H9 (cell line): ENCODE data around the gene AFAP1. TPM values are rescaled to one million over a fixed set of nuclear protein-coding genes. Genes with fewer than 3 reads are reported as not detected.

Experiments
- DNase-seq: peaks from one replicate; pipeline ENCODE4 v3.0.0-alpha.2; 2017
- H2AFZ ChIP-seq: one replicate; pipeline ENCODE4 v1.6.1; 2013; ENCODE audit warnings: mild to moderate bottlenecking, low read length, control low read depth, moderate library complexity
- H2AK5ac ChIP-seq: 2 replicates; pipeline ENCODE4 v1.6.1; 2013; ENCODE audit warnings: low read length, control low read depth, mixed read lengths; ENCODE audit not compliant: insufficient read length
- H2BK120ac ChIP-seq: one replicate; pipeline ENCODE4 v1.6.1; 2013; ENCODE audit warnings: low read depth, mild to moderate bottlenecking, low read length, control low read depth, inconsistent platforms; ENCODE audit not compliant: poor library complexity, severe bottlenecking
- H2BK12ac ChIP-seq: 2 replicates; pipeline ENCODE4 v1.6.1; 2013; ENCODE audit warnings: low read length, control low read depth, mixed read lengths, low read depth; ENCODE audit not compliant: insufficient read length
- H2BK15ac ChIP-seq: 2 replicates; pipeline ENCODE4 v1.6.1; 2013; ENCODE audit warnings: low read depth, low read length, control low read depth
- H2BK20ac ChIP-seq: one replicate; pipeline ENCODE4 v1.6.1; 2013; ENCODE audit warnings: low read depth, mild to moderate bottlenecking, low read length, control low read depth, inconsistent platforms; ENCODE audit not compliant: poor library complexity, severe bottlenecking
- H2BK5ac ChIP-seq: 2 replicates; pipeline ENCODE4 v1.6.1; 2013; ENCODE audit warnings: low read length, control low read depth, mixed read lengths; ENCODE audit not compliant: insufficient read length
- H3K14ac ChIP-seq: 2 replicates; pipeline ENCODE4 v1.6.1; 2013; ENCODE audit warnings: low read length, control low read depth; ENCODE audit not compliant: insufficient read depth
- H3K18ac ChIP-seq: 2 replicates; pipeline ENCODE4 v1.6.1; 2013; ENCODE audit warnings: low read depth, mild to moderate bottlenecking, mixed read lengths, low read length, control low read depth; ENCODE audit not compliant: insufficient read length
- H3K23ac ChIP-seq: 2 replicates; pipeline ENCODE4 v1.6.1; 2013; ENCODE audit warnings: low read length, control low read depth, mixed read lengths, low read depth; ENCODE audit not compliant: insufficient read length
- H3K23me2 ChIP-seq: 2 replicates; pipeline ENCODE4 v1.6.1; 2013; ENCODE audit warnings: low read depth, mild to moderate bottlenecking, mixed read lengths, low read length, control low read depth; ENCODE audit not compliant: insufficient read length, poor library complexity, severe bottlenecking
- H3K27ac ChIP-seq: 2 replicates; pipeline ENCODE4 v1.5.1; 2013; ENCODE audit warnings: low read length, control low read depth, mixed read lengths, low read depth; ENCODE audit not compliant: insufficient read length
- H3K27me3 ChIP-seq: 2 replicates; pipeline ENCODE4 v1.6.1; 2013; ENCODE audit warnings: low read length, control low read depth, inconsistent platforms; ENCODE audit not compliant: insufficient read depth
- H3K4ac ChIP-seq: 2 replicates; pipeline ENCODE4 v1.6.1; 2013; ENCODE audit warnings: low read depth, mild to moderate bottlenecking, control low read depth, inconsistent platforms, low read length, moderate library complexity
- H3K4me1 ChIP-seq: 2 replicates; pipeline ENCODE4 v1.6.1; 2013; ENCODE audit warnings: low read length, control low read depth, inconsistent platforms; ENCODE audit not compliant: insufficient read depth
- H3K4me2 ChIP-seq: 2 replicates; pipeline ENCODE4 v1.6.1; 2013; ENCODE audit warnings: low read length, control low read depth, mixed read lengths; ENCODE audit not compliant: insufficient read length, insufficient read depth
- H3K56ac ChIP-seq: 2 replicates; pipeline ENCODE4 v1.6.1; 2013; ENCODE audit warnings: low read depth, mild to moderate bottlenecking, mixed read lengths, low read length, control low read depth; ENCODE audit not compliant: insufficient read length
- H3K79me1 ChIP-seq: 2 replicates; pipeline ENCODE4 v1.6.1; 2013; ENCODE audit warnings: low read depth, mild to moderate bottlenecking, moderate library complexity, low read length, control low read depth, inconsistent platforms; ENCODE audit not compliant: insufficient read depth, poor library complexity, severe bottlenecking
- H3K79me2 ChIP-seq: 2 replicates; pipeline ENCODE4 v1.6.1; 2013; ENCODE audit warnings: low read length, control low read depth, inconsistent platforms; ENCODE audit not compliant: insufficient read depth
- H3K9ac ChIP-seq: 2 replicates; pipeline ENCODE4 v1.6.1; 2013; ENCODE audit warnings: low read length, control low read depth, mixed read lengths; ENCODE audit not compliant: insufficient read length; ENCODE audit errors: extremely low read depth
- H3K9me3 ChIP-seq: one replicate; pipeline ENCODE4 v1.6.1; 2013; ENCODE audit warnings: low read depth, low read length, inconsistent platforms; ENCODE audit not compliant: control insufficient read depth
- H3T11ph ChIP-seq: one replicate; pipeline ENCODE4 v1.6.1; 2013; ENCODE audit warnings: mild to moderate bottlenecking, low read length, control low read depth, inconsistent platforms
- H4K20me1 ChIP-seq: one replicate; pipeline ENCODE4 v1.6.1; 2013; ENCODE audit not compliant: control insufficient read depth, insufficient read length, insufficient read depth
- H4K5ac ChIP-seq: 2 replicates; pipeline ENCODE4 v1.6.1; 2013; ENCODE audit warnings: low read depth, mild to moderate bottlenecking, mixed read lengths, low read length, control low read depth; ENCODE audit not compliant: insufficient read length
- H4K8ac ChIP-seq: replicated peaks from 2 replicates; pipeline ENCODE4 v1.6.1; 2013; ENCODE audit warnings: low read length, control low read depth, mixed read lengths, low read depth; ENCODE audit not compliant: insufficient read length
- H4K91ac ChIP-seq: 2 replicates; pipeline ENCODE4 v1.6.1; 2013; ENCODE audit warnings: low read depth, mild to moderate bottlenecking, moderate library complexity, mixed read lengths, low read length, control low read depth; ENCODE audit not compliant: insufficient read length
- H3K27ac Mint-ChIP-seq, 3 experiments: 2 replicates in 2 of 3; 3 replicates in 1 of 3; pipeline ENCODE4 v1.8.0; 2020 to 2021; ENCODE audit warnings: mixed read lengths in 3 of 3, mild to moderate bottlenecking in 1 of 3, moderate library complexity in 1 of 3
- H3K27me3 Mint-ChIP-seq: 2 replicates; pipeline ENCODE4 v1.8.0; 2021; ENCODE audit warnings: low read depth, mild to moderate bottlenecking, moderate library complexity, mixed read lengths
- H3K36me3 Mint-ChIP-seq, 3 experiments: 2 replicates in 2 of 3; 3 replicates in 1 of 3; pipeline ENCODE4 v1.8.0; 2020 to 2021; ENCODE audit warnings: low read depth in 3 of 3, mixed read lengths in 3 of 3; ENCODE audit not compliant: insufficient read depth in 1 of 3
- H3K4me1 Mint-ChIP-seq, 2 experiments: 2 replicates each; pipeline ENCODE4 v1.8.0; 2020; ENCODE audit warnings: mixed read lengths in 2 of 2
- H3K4me3 Mint-ChIP-seq, 2 experiments: 2 replicates in 1 of 2; 3 replicates in 1 of 2; pipeline ENCODE4 v1.8.0; 2020 to 2021; ENCODE audit warnings: mild to moderate bottlenecking in 2 of 2, mixed read lengths in 2 of 2, moderate library complexity in 1 of 2
- H3K9me3 Mint-ChIP-seq, 2 experiments: 2 replicates in 1 of 2; 3 replicates in 1 of 2; pipeline ENCODE4 v1.8.0; 2020; ENCODE audit warnings: mild to moderate bottlenecking in 2 of 2, mixed read lengths in 2 of 2, moderate library complexity in 1 of 2
- WGBS: extraction: QIAGEN DNeasy Blood & Tissue Kit; methylation state at CpG from one replicate; pipeline ENCODE4 v1.1.7; 2013; ENCODE audit warnings: missing lambda C conversion rate, low lambda C conversion rate, mixed read lengths; ENCODE audit not compliant: insufficient read length; ENCODE audit errors: extremely low coverage; 5-methylcytosine and 5-hydroxymethylcytosine counted together
- total RNA-seq: library from RNA; stranded (reverse); gene quantifications from 2 replicates; pipeline ENCODE4 v1.2.1, GENCODE V29; 2021
- TF ChIP-seq, protein P1 (sequence below): fragments of 200-600 bp; sonication (generic); conservative IDR thresholded peaks from 3 replicates; pipeline ENCODE4 v1.8.0; 2021; ENCODE audit warnings: antibody characterized with exemption, mild to moderate bottlenecking

AFAP1 gene
- total RNA-seq, 1 experiment from 2014 or later, result 6.5 TPM

DNA sequence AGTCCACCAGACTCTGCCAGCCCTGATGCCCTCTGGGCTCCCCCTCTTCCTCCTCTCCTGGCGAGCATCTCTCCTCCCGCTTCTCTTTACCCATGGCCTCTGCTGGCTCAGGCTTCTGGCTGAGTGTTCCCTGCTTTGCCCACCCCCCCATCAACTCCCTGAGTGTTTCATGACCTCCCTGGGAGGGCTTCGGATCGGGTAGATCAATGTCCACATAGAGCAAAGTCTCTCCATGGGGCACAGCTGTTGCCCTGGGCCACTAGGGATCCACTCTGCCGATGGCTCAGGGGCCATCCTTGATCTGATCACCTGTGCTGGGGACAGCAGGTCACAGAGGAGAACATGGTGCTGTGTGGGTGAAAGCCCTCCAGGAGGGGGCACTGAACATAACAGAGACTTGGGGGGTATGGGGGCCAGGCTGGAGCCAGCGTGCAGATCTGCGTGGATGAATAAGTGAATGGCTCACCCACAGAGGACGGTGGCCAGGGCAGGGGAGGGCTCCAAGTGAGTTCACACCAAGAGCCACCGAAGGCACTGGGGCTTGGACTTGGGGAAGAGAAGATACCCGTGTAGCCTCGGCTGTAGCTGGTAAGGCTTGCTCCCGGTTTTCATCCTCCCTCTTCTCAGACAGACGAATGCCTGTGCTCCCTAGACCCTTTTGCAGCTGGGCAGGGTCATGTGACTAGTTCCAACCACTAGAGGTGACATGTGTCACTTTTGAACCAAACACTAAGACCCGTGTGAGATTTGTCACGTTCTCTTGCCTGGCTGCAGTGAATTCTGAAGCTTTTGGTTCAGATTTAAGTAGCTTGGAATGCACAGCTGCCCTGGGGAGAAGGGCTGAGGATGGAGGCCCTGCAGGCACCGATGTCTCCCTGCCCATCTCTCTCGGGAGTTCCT lies 23.2 kb upstream of the AFAP1 start:
- Mint-ChIP-seq H3K27me3 (no peaks in the 10 kb centered on the region; the same call in 1 of the 2 replicates), H3K36me3 (no peaks in the 10 kb centered on the region), H3K4me1 (peaks cover 14 to 23% of the 10 kb centered on the region in 2 experiments), H3K27ac (no peak overlapping the region; a peak in 1 of 7 replicates), H3K4me3 (no peak overlapping the region), H3K9me3 (no peaks in the 10 kb centered on the region; a peak in 1 of 5 replicates)
- no peaks in the 10 kb centered on the region; the same call in 1 of the 2 replicates for H3K27me3 ChIP-seq
- H2BK120ac ChIP-seq, result no peak overlapping the region
- H3K79me1 ChIP-seq, result no peaks in the 10 kb centered on the region
- H3T11ph ChIP-seq, result no peak overlapping the region
- no peak overlapping the region for H4K8ac ChIP-seq
- no peak overlapping the region for H2BK5ac ChIP-seq
- H3K79me2 ChIP-seq, result no peaks in the 10 kb centered on the region
- H4K91ac ChIP-seq, result no peak overlapping the region
- no peak overlapping the region for H3K14ac ChIP-seq
- H4K20me1 ChIP-seq, result no peaks in the 10 kb centered on the region
- H2AFZ ChIP-seq, result no peak overlapping the region
- no peak overlapping the region for H3K56ac ChIP-seq
- H4K5ac ChIP-seq, result no peak overlapping the region
- H3K4ac ChIP-seq, result no peak overlapping the region
- no peaks in the 10 kb centered on the region for H3K9me3 ChIP-seq
- H3K23ac ChIP-seq, result no peak overlapping the region
- WGBS, result no CpG with 5 or more reads among the region's 17 CpGs
- H3K18ac ChIP-seq, result peak overlapping the region; percentile 15
- no peak overlapping the region for H2BK20ac ChIP-seq
- H3K4me2 ChIP-seq, result no peak overlapping the region
- H3K4me1 ChIP-seq, result peaks cover 2% of the 10 kb centered on the region; the same call in 1 of the 2 replicates
- H3K27ac ChIP-seq, result no peak overlapping the region
- no peak overlapping the region for H3K9ac ChIP-seq
- no peak overlapping the region for H2BK12ac ChIP-seq
- H2BK15ac ChIP-seq, result no peak overlapping the region
- TF ChIP-seq, protein P1, sequence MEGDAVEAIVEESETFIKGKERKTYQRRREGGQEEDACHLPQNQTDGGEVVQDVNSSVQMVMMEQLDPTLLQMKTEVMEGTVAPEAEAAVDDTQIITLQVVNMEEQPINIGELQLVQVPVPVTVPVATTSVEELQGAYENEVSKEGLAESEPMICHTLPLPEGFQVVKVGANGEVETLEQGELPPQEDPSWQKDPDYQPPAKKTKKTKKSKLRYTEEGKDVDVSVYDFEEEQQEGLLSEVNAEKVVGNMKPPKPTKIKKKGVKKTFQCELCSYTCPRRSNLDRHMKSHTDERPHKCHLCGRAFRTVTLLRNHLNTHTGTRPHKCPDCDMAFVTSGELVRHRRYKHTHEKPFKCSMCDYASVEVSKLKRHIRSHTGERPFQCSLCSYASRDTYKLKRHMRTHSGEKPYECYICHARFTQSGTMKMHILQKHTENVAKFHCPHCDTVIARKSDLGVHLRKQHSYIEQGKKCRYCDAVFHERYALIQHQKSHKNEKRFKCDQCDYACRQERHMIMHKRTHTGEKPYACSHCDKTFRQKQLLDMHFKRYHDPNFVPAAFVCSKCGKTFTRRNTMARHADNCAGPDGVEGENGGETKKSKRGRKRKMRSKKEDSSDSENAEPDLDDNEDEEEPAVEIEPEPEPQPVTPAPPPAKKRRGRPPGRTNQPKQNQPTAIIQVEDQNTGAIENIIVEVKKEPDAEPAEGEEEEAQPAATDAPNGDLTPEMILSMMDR, result no peak
- peaks cover 2% of the 10 kb centered on the region for H3K23me2 ChIP-seq
- DNase-seq, result no peak
- H2AK5ac ChIP-seq, result no peak overlapping the region
